Left lung (tissue), 10 donors: ENCODE data around the gene HTRA3. TPM values are rescaled to one million over a fixed set of nuclear protein-coding genes. Genes with fewer than 3 reads are reported as not detected.

Experiments used
- ATAC-seq: fragments of 200-7000 bp; cut with Tn5 transposase; one replicate; pipeline ENCODE4 v1.9.1; 2020; ENCODE audit warnings: moderate library complexity
- DNase-seq, 4 donors: peaks; one replicate each; pipeline ENCODE4 v3.0.0-alpha.2; 2013 to 2020
- H3K27ac ChIP-seq, 2 donors: fragments of 200-600 bp; sonication (generic) in 1 of 2; one replicate each; pipeline versions ENCODE4 v1.5.0 to v1.8.0; 2020 to 2021
- H3K27me3 ChIP-seq, 2 donors: fragments of 200-600 bp; sonication (generic) in 1 of 2; one replicate each; pipeline versions ENCODE4 v1.5.0 to v1.8.0; 2020 to 2021
- H3K36me3 ChIP-seq, 2 donors: fragments of 200-600 bp; sonication (generic) in 1 of 2; one replicate each; pipeline versions ENCODE4 v1.5.0 to v1.8.0; 2020 to 2021
- H3K4me1 ChIP-seq, 2 donors: fragments of 200-600 bp; one replicate each; pipeline ENCODE4 v1.8.0; 2021
- H3K4me3 ChIP-seq, 2 donors: fragments of 200-600 bp; sonication (generic) in 1 of 2; one replicate each; pipeline versions ENCODE4 v1.5.0 to v1.8.0; 2020 to 2021; ENCODE audit warnings: mild to moderate bottlenecking in 1 of 2
- H3K9me3 ChIP-seq, 2 donors: fragments of 200-600 bp; sonication (generic) in 1 of 2; one replicate each; pipeline versions ENCODE4 v1.5.0 to v1.8.0; 2020 to 2021
- intact Hi-C, 2 donors: fragments of 100-400 bp; cut with DNase I; formaldehyde crosslinking; loops; one replicate each; pipeline versions ENCODE4 v1.11.2 to v1.14.2; 2022
- polyA plus RNA-seq, 6 donors: library from polyadenylated mRNA; unstranded; fragments of 120-200 nt; gene quantifications; one replicate each; pipeline ENCODE4 v1.2.1, GENCODE V29; 2013; ENCODE audit not compliant: insufficient read length in 6 of 6
- total RNA-seq, 2 donors: library from RNA; stranded (reverse); fragmentation: NEBNext Ultra II Directional; extraction: Animal tissue kit (Norgen Biotek cat#: 25700); gene quantifications; one replicate each; pipeline ENCODE4 v1.2.1, GENCODE V29; 2021
- TF ChIP-seq, protein P1 (sequence below), 2 donors: fragments of 200-600 bp; sonication (generic) in 1 of 2; IDR thresholded peaks; one replicate each; pipeline versions ENCODE4 v1.5.0 to v1.8.0; 2021; ENCODE audit warnings: antibody characterized with exemption in 2 of 2
- donor health status: DM: no; HTN: yes; CAD: no.
- donor health status: DM: no; HTN: no; CAD: no.

Gene HTRA3
- total and polyA plus RNA-seq, 8 donors = 9.7 to 18.3 (median 12.1) TPM

DNA sequence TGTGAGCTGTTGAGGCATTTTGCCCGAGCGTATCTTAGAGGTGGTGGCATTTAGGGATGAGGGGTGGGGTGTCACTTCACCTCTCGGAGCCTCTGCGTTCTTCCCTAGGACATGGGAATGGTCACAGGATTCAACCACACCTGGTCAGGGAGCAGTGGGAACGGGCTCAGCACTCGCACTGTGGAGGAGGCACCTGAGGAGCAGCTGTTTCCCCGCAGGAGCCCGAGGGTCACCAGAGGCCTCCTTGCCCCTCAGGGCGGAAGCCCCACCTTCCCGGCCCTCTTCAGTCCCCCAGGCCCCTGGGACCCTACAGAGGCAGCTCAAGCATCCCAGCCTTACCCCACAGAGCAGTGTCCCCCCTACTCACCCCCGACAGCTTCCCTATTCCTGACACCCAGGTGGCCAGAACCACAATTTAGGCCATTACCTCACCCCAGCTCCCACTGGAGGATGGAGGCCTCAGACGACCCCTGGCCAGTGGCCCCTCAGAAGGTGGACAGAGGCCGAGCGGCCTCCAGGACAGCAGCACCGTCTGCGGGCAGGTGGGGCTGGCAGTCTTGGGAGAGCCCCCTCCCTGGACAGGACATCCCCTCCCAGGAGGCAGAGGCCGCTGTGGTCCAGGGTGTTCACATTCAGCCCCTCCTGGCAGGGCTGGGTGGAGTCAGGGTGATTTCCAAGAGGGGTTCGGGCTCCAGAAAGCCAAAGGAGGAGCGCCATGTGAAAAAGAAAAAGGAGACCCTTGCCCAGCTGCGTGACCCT, 4.2 kb upstream of the HTRA3 start:
- H3K27ac ChIP-seq = no peak overlapping the region
- DNase-seq (no peak), ATAC-seq (no peak)
- intact Hi-C loops = no loop called here
- no peak overlapping the region for H3K4me3 ChIP-seq
- TF ChIP-seq, protein P1, sequence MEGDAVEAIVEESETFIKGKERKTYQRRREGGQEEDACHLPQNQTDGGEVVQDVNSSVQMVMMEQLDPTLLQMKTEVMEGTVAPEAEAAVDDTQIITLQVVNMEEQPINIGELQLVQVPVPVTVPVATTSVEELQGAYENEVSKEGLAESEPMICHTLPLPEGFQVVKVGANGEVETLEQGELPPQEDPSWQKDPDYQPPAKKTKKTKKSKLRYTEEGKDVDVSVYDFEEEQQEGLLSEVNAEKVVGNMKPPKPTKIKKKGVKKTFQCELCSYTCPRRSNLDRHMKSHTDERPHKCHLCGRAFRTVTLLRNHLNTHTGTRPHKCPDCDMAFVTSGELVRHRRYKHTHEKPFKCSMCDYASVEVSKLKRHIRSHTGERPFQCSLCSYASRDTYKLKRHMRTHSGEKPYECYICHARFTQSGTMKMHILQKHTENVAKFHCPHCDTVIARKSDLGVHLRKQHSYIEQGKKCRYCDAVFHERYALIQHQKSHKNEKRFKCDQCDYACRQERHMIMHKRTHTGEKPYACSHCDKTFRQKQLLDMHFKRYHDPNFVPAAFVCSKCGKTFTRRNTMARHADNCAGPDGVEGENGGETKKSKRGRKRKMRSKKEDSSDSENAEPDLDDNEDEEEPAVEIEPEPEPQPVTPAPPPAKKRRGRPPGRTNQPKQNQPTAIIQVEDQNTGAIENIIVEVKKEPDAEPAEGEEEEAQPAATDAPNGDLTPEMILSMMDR (IDR thresholded peaks at IDR 0.05) = no peak
- H3K4me1 ChIP-seq = peaks cover 3 to 41% of the 10 kb centered on the region in 2 donors
- no peaks in the 10 kb centered on the region for H3K9me3 ChIP-seq
- no peaks in the 10 kb centered on the region for H3K36me3 ChIP-seq
- peaks cover 0 to 15% of the 10 kb centered on the region in 2 donors for H3K27me3 ChIP-seq

DNA sequence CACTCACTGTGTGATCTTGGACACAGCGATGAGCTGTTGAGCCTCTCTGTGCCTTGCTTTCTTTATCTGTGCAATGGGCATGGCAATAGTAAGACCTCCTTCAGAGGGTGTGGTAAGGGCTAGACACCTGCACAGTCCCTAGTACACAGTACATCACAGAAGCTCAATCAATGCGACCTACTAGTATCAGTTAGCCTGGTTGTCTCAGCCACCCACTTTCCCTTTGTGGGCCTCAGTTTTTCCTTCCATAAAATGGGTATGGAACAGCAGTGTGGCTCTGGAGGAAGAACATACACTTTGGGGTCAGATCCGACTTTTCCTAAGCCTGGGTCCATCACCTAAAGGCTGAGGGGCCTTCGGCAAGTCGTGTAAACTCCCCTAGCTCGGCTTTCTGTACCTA, 3.5 kb upstream of the HTRA3 start:
- H3K9me3 ChIP-seq = no peaks in the 10 kb centered on the region

DNA sequence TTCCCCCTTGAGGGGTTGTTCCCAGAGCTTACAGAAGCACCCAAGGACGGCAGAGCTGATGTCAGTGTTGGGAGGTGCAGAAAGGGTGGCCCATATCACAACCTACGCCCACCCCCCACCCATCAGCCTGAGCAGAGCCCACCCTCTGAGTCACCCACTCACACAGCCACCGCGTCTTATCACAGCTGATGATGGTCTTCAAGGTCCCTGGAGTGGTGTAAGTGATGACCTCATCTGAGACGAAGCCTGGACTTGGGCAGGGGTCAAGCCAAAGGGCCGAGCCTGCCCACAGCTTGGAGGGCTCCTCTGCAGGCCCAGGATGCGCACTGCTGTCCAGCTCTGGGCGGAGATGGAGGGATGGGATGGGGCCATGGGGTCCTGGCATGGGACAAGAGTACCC, 3.0 kb upstream of the HTRA3 start:
- DNase-seq (no peak), ATAC-seq (no peak)
- TF ChIP-seq, protein P1 (IDR thresholded peaks at IDR 0.05) = no peak
- H3K9me3 ChIP-seq = no peaks in the 10 kb centered on the region
- peaks cover 7 to 42% of the 10 kb centered on the region in 2 donors for H3K4me1 ChIP-seq
- intact Hi-C loops = no loop called here
- H3K27me3 ChIP-seq = peaks cover 0 to 24% of the 10 kb centered on the region in 2 donors
- H3K36me3 ChIP-seq = no peaks in the 10 kb centered on the region
- H3K27ac ChIP-seq = no peak overlapping the region
- no peak overlapping the region for H3K4me3 ChIP-seq

More for the DNA sequence above, 3.5 kb upstream of the HTRA3 start:
- ATAC-seq = no peak
- Histone ChIP-seq H3K27ac (no peak overlapping the region), H3K4me1 (peaks cover 7 to 41% of the 10 kb centered on the region in 2 donors), H3K4me3 (no peak overlapping the region), H3K36me3 (no peaks in the 10 kb centered on the region), H3K27me3 (peaks cover 0 to 23% of the 10 kb centered on the region in 2 donors)
- intact Hi-C loops = no loop called here
- DNase-seq = no peak
- TF ChIP-seq, protein P1 (IDR thresholded peaks at IDR 0.05) = no peak

DNA sequence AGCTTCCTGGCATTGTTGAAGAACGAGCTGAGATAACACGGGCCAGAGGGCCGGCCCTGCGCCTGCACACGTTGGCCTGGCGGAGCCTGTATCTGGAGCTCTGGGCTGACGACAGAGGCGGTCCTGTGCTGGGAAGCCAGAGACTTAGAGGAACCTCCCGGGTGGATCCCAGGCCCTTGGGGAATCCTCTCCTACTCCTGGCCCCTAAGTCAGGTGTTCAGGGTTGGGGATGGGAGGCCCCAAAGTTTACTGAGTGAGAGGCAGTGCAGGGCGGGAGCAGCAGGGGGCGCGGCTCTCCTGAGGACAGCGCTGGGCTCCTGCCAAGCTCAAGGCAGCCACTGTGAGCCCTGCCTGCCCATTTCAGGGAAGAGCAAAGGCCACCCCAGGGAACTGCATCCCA, 2.5 kb upstream of the HTRA3 start:
- Histone ChIP-seq H3K9me3 (no peaks in the 10 kb centered on the region), H3K4me3 (no peak overlapping the region), H3K27me3 (peaks cover 0 to 24% of the 10 kb centered on the region in 2 donors), H3K27ac (no peak overlapping the region), H3K36me3 (no peaks in the 10 kb centered on the region), H3K4me1 (peaks cover 7 to 42% of the 10 kb centered on the region in 2 donors)
- DNase-seq (peak; percentile 23 to 91 (median 70)), ATAC-seq (peak; percentile 87)
- intact Hi-C loops = no loop called here
- TF ChIP-seq, protein P1 (IDR thresholded peaks at IDR 0.05) = peak; percentile 39 to 69

DNA sequence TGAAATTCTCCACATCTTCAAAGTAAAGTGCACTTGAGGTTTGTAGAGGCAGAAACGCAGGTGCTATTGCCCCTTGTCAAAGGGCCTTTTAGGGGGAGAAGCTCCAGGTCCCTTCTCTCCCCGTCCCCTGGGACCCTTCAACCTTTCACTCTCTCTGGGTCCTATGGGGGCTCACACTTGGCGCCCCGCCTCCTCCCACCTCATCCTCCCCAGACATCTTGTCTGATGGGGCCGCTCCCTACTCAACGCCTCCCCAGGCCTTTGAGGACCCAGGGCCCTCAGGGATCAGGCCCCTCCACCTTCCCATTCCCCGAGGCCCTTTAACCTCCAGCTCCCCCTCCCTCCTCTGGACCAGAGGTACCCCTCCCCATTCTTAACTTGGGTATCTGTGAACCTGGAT, 1.3 kb upstream of the HTRA3 start:
- intact Hi-C loops = no loop called here
- no peak for ATAC-seq
- Histone ChIP-seq H3K9me3 (no peaks in the 10 kb centered on the region), H3K36me3 (no peaks in the 10 kb centered on the region), H3K27me3 (peaks cover 0 to 24% of the 10 kb centered on the region in 2 donors), H3K4me1 (peaks cover 13 to 51% of the 10 kb centered on the region in 2 donors), H3K4me3 (no peak overlapping the region), H3K27ac (no peak overlapping the region)
- no peak for DNase-seq
- TF ChIP-seq, protein P1 (IDR thresholded peaks at IDR 0.05) = no peak
